Thyroid gland (tissue), 4 donors: Measurements from ENCODE around the gene NKX2-1. TPM values are rescaled to one million over a fixed set of nuclear protein-coding genes. Genes with fewer than 3 reads are reported as not detected.

Source experiments
- DNase-seq, 2 donors: peaks; one replicate each; pipeline ENCODE4 v3.0.0-alpha.2; 2019
- H3K27ac ChIP-seq, 3 donors: fragments of 200-600 bp; sonication (generic); 1 replicate in 2 of 3; 2 replicates in 1 of 3; pipeline ENCODE4 v1.5.1; 2016 to 2019; ENCODE audit warnings: mild to moderate bottlenecking in 1 of 3, moderate library complexity in 1 of 3
- H3K27me3 ChIP-seq: fragments of 200-600 bp; sonication (generic); one replicate; pipeline ENCODE4 v1.5.1; 2019
- H3K36me3 ChIP-seq, 2 donors: fragments of 200-600 bp; sonication (generic); one replicate each; pipeline ENCODE4 v1.5.1; 2016 to 2019
- H3K4me1 ChIP-seq, 2 donors: fragments of 200-600 bp; sonication (generic); one replicate each; pipeline ENCODE4 v1.5.1; 2017 to 2019
- H3K4me3 ChIP-seq, 3 donors: fragments of 200-600 bp; sonication (generic); replicated peaks in 1 of 3; 1 replicate in 2 of 3; 2 replicates in 1 of 3; pipeline ENCODE4 v1.5.1; 2016; ENCODE audit warnings: mild to moderate bottlenecking in 1 of 3
- H3K9me3 ChIP-seq: fragments of 200-600 bp; sonication (generic); one replicate; pipeline ENCODE4 v1.5.1; 2017
- CTCF ChIP-seq, 6 experiments: fragments of 200-600 bp in 3 of 6; fragments of 450-650 bp in 3 of 6; sonication (generic) in 3 of 6; IDR thresholded peaks; one replicate each; pipeline ENCODE4 v1.5.1; 2016 to 2019; ENCODE audit warnings: antibody characterized with exemption in 6 of 6, mild to moderate bottlenecking in 2 of 6, inconsistent platforms in 1 of 6, moderate library complexity in 1 of 6
- POLR2A ChIP-seq, 2 donors: fragments of 450-650 bp; IDR thresholded peaks; one replicate each; pipeline ENCODE4 v1.6.1; 2017; ENCODE audit warnings: antibody characterized with exemption in 2 of 2, mild to moderate bottlenecking in 2 of 2, moderate library complexity in 1 of 2
- WGBS, 2 donors: methylation state at CpG; one replicate each; pipeline ENCODE4 v1.1.5; 2017; 5-methylcytosine and 5-hydroxymethylcytosine counted together
- intact Hi-C: fragments of 100-400 bp; cut with DNase I; formaldehyde crosslinking; loops from one replicate; pipeline ENCODE4 v1.15.1; 2023
- total RNA-seq, 4 donors: library from RNA; depleted of rRNA; stranded (reverse); fragments of >200 nt; gene quantifications; one replicate each; pipeline ENCODE4 v1.2.3, GENCODE V29; 2016

The NKX2-1 gene
- total RNA-seq, 4 donors from 2014 or later: 209 to 375 (median 310) TPM

GRCh38 chr14:36505181-36505815, 14.7 kb downstream of the NKX2-1 start:
- intact Hi-C loops: loop anchor here (2.0 kb wide), 1 partner anchor 14 kb away; no protein-coding TSS in a partner anchor
- DNase-seq: peak; percentile 67 to 74
- H3K9me3 ChIP-seq: no peaks in the 10 kb centered on the region
- H3K27me3 ChIP-seq: no peaks in the 10 kb centered on the region
- H3K4me1 ChIP-seq: peaks cover 0 to 16% of the 10 kb centered on the region in 2 donors
- peak overlapping the region; percentile 98 to 100 (median 99) for H3K27ac ChIP-seq
- TF ChIP-seq POLR2A (IDR thresholded peaks at IDR 0.05) (peak; percentile 33 to 69), CTCF (IDR thresholded peaks at IDR 0.05) (no peak)
- peak overlapping the region; percentile 1 to 81 (median 7) for H3K4me3 ChIP-seq
- WGBS, 2 donors: 1% methylated on average over 25 to 32 of the region's 46 CpGs
- no peaks in the 10 kb centered on the region for H3K36me3 ChIP-seq

GRCh38 chr14:36504771-36505175, 15.3 kb downstream of the NKX2-1 start:
- TF ChIP-seq CTCF (IDR thresholded peaks at IDR 0.05) (no peak), POLR2A (IDR thresholded peaks at IDR 0.05) (no peak)
- WGBS, 2 donors: 7 to 11% methylated on average over 6 of the region's 6 CpGs
- Histone ChIP-seq H3K27me3 (no peaks in the 10 kb centered on the region), H3K27ac (peak overlapping the region; percentile 98 to 100 (median 99)), H3K9me3 (no peaks in the 10 kb centered on the region), H3K36me3 (no peaks in the 10 kb centered on the region), H3K4me3 (peak overlapping the region; percentile 1 to 81 (median 7)), H3K4me1 (peaks cover 0 to 16% of the 10 kb centered on the region in 2 donors)
- DNase-seq: no peak
- intact Hi-C loops: loop anchor here (2.0 to 5.0 kb wide), 2 partner anchors 14 to 232 kb away; no protein-coding TSS in a partner anchor

- no peaks in the 10 kb centered on the region for H3K9me3 ChIP-seq
- intact Hi-C loops: loop anchor here (2.0 to 5.0 kb wide), 2 partner anchors 15 to 232 kb away; no protein-coding TSS in a partner anchor
- no peaks in the 10 kb centered on the region for H3K36me3 ChIP-seq
- H3K27me3 ChIP-seq: no peaks in the 10 kb centered on the region
- H3K27ac ChIP-seq: peak overlapping the region; percentile 98 to 100 (median 99)
- DNase-seq: peak in 1 of 2 donors; percentile 56
- WGBS, 2 donors: 1 to 6% methylated on average over 37 to 45 of the region's 68 CpGs
- H3K4me1 ChIP-seq: peaks cover 0 to 16% of the 10 kb centered on the region in 2 donors
- TF ChIP-seq POLR2A (IDR thresholded peaks at IDR 0.05) (no peak), CTCF (IDR thresholded peaks at IDR 0.05) (no peak)
- peak overlapping the region in 2 of 3 donors; percentile 1 to 81 for H3K4me3 ChIP-seq
Measured at GRCh38 chr14:36503771-36504741, 16.0 kb downstream of the NKX2-1 start.

GRCh38 chr14:36502558-36503508, 17.2 kb downstream of the NKX2-1 start:
- Histone ChIP-seq H3K9me3 (no peaks in the 10 kb centered on the region), H3K27ac (peak overlapping the region; percentile 98 to 100 (median 99)), H3K27me3 (no peaks in the 10 kb centered on the region), H3K4me1 (peaks cover 0 to 16% of the 10 kb centered on the region in 2 donors), H3K36me3 (no peaks in the 10 kb centered on the region), H3K4me3 (peak overlapping the region in 1 of 3 donors; percentile 1)
- 0 to 6% methylated on average over 2 of the region's 2 CpGs for WGBS, 2 donors
- TF ChIP-seq CTCF (IDR thresholded peaks at IDR 0.05) (no peak), POLR2A (IDR thresholded peaks at IDR 0.05) (peak in 1 of 2 donors; percentile 78)
- DNase-seq: peak; percentile 67 to 73
- intact Hi-C loops: loop anchor here (5.0 kb wide), 1 partner anchor 231 kb away; no protein-coding TSS in a partner anchor
